Body of pancreas (tissue), 4 donors: ENCODE measurements around the gene SYVN1. TPM values are rescaled to one million over a fixed set of nuclear protein-coding genes. Genes with fewer than 3 reads are reported as not detected.

ENCODE experiments used
- ATAC-seq: fragments of 150-250 bp; one replicate; pipeline ENCODE4 v1.9.1; 2016
- DNase-seq, 4 donors: peaks; one replicate each; pipeline ENCODE4 v3.0.0-alpha.2; 2019
- H3K27ac ChIP-seq, 4 donors: fragments of 200-600 bp; sonication (generic); 1 replicate in 3 of 4; 2 replicates in 1 of 4; pipeline versions ENCODE4 v1.5.1 to v1.6.1; 2016 to 2019; ENCODE audit warnings: mild to moderate bottlenecking in 1 of 4, mixed read lengths in 1 of 4, moderate library complexity in 1 of 4
- H3K27me3 ChIP-seq, 2 donors: fragments of 200-600 bp; sonication (generic); one replicate each; pipeline ENCODE4 v1.6.0; 2016; ENCODE audit warnings: mild to moderate bottlenecking in 1 of 2
- H3K36me3 ChIP-seq, 2 donors: fragments of 200-600 bp; sonication (generic); replicated peaks in 1 of 2; 2 replicates each; pipeline ENCODE4 v1.5.1; 2016; ENCODE audit warnings: low read depth in 2 of 2; ENCODE audit not compliant: insufficient read depth in 1 of 2
- H3K4me1 ChIP-seq: fragments of 200-600 bp; sonication (generic); one replicate; pipeline ENCODE4 v1.6.0; 2016
- H3K4me3 ChIP-seq, 2 donors: fragments of 200-600 bp; sonication (generic); 1 replicate in 1 of 2; 2 replicates in 1 of 2; pipeline ENCODE4 v1.5.1; 2016 to 2019
- H3K9me3 ChIP-seq, 3 donors: fragments of 200-600 bp; sonication (generic); 1 replicate in 2 of 3; 2 replicates in 1 of 3; pipeline ENCODE4 v1.5.1; 2016
- POLR2A ChIP-seq, 3 donors: fragments of 450-650 bp; IDR thresholded peaks; one replicate each; pipeline ENCODE4 v1.6.1; 2016; ENCODE audit warnings: antibody characterized with exemption in 3 of 3, mild to moderate bottlenecking in 2 of 3
- WGBS, 2 donors: methylation state at CpG; one replicate each; pipeline ENCODE4 v1.1.5; 2017; 5-methylcytosine and 5-hydroxymethylcytosine counted together
- intact Hi-C: fragments of 100-400 bp; cut with DNase I; formaldehyde crosslinking; loops from one replicate; pipeline ENCODE4 v1.15.1; 2023
- total RNA-seq, 2 donors: library from RNA; depleted of rRNA; stranded (reverse); fragments of >200 nt; gene quantifications; one replicate each; pipeline ENCODE4 v1.1.0, GENCODE V29; 2016
- TF ChIP-seq, protein P1 (sequence below), 7 experiments: fragments of 450-650 bp in 4 of 7; fragments of 200-600 bp in 3 of 7; sonication (generic) in 3 of 7; IDR thresholded peaks; one replicate each; pipeline ENCODE4 v1.5.1; 2016 to 2019; ENCODE audit warnings: antibody characterized with exemption in 7 of 7

SYVN1 gene
- total RNA-seq, 2 donors from 2014 or later, result 41.0 to 97.2 TPM

DNA sequence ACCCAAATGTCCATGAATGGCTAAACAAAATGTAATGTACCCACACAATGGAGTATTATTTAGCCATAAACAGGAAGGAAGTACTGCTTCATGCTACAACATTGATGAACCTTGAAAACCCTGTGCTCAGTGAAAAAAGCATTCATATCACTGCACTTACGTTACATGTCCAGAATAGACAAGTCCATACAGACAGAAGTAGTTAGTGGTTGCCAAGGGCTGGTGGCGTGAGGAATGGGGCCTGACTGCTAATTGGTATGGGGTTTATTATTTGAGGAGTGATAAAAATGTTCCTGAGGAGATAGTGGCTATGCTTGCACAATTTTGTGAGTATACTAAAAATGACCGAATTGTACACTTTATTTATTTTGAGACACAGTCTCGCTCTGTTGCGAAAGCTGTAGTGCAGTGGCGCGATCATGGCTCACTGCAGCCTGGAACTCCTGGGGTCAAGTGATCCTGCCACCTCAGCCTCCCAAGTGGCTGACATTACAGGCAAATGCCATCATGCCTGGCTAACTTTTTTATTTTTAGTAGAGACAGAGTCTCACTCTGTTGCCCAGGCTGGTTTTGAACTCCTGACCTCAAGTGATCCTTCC, 7.7 kb upstream of the SYVN1 start:
- ATAC-seq (no peak), DNase-seq (no peak)
- no peak for TF ChIP-seq POLR2A (IDR thresholded peaks at IDR 0.05)
- TF ChIP-seq, protein P1, sequence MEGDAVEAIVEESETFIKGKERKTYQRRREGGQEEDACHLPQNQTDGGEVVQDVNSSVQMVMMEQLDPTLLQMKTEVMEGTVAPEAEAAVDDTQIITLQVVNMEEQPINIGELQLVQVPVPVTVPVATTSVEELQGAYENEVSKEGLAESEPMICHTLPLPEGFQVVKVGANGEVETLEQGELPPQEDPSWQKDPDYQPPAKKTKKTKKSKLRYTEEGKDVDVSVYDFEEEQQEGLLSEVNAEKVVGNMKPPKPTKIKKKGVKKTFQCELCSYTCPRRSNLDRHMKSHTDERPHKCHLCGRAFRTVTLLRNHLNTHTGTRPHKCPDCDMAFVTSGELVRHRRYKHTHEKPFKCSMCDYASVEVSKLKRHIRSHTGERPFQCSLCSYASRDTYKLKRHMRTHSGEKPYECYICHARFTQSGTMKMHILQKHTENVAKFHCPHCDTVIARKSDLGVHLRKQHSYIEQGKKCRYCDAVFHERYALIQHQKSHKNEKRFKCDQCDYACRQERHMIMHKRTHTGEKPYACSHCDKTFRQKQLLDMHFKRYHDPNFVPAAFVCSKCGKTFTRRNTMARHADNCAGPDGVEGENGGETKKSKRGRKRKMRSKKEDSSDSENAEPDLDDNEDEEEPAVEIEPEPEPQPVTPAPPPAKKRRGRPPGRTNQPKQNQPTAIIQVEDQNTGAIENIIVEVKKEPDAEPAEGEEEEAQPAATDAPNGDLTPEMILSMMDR (IDR thresholded peaks at IDR 0.05), result no peak
- WGBS, 2 donors, result 74 to 75% methylated on average over 7 of the region's 7 CpGs
- Histone ChIP-seq H3K4me3 (no peak overlapping the region), H3K9me3 (no peaks in the 10 kb centered on the region), H3K27me3 (no peaks in the 10 kb centered on the region), H3K27ac (no peak overlapping the region), H3K36me3 (no peaks in the 10 kb centered on the region), H3K4me1 (peaks cover 19% of the 10 kb centered on the region)
- intact Hi-C loops, result no loop called here

- H3K4me3 ChIP-seq, result no peak overlapping the region
- intact Hi-C loops, result no loop called here
- peak overlapping the region in 3 of 4 donors; percentile 98 to 100 (median 99) for H3K27ac ChIP-seq
- H3K36me3 ChIP-seq, result peaks cover 0 to 8% of the 10 kb centered on the region in 2 donors
- 90 to 93% methylated on average over 15 of the region's 15 CpGs for WGBS, 2 donors
- no peak for ATAC-seq
- peaks cover 38% of the 10 kb centered on the region for H3K4me1 ChIP-seq
- TF ChIP-seq, protein P1 (IDR thresholded peaks at IDR 0.05), result no peak
- no peak for TF ChIP-seq POLR2A (IDR thresholded peaks at IDR 0.05)
- DNase-seq, result no peak
- no peaks in the 10 kb centered on the region for H3K27me3 ChIP-seq
- no peaks in the 10 kb centered on the region for H3K9me3 ChIP-seq
Measured at GRCh38 chr11:65136515-65137096, 2.3 kb upstream of the SYVN1 start.

DNA sequence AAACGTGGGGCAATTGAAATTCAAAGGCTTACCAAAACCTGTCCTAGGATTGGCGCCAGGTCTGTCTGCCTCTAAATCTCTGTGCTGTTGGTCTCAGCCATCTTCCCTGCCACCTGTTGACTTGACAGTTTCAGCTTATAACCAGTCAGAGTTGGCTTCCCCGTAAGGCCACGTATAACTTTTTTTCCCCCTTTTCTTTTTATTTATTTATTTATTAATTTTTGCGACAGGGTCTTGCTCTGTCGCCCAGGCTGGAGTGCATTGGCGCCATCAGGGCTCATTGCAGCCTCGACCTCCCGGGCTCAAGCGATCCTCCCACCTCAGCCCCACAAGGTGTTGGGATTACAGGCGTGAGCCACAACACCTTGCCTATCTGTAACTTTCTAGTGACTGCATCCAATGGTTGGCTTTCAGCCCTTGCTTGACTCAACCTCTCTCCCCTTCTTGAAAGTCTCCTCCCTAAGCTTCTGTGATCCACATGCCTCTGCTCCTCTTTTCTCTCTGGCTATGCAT, 1.4 kb upstream of the SYVN1 start:
- Histone ChIP-seq H3K36me3 (peaks cover 1 to 16% of the 10 kb centered on the region in 2 donors), H3K4me3 (no peak overlapping the region), H3K9me3 (no peaks in the 10 kb centered on the region), H3K27me3 (no peaks in the 10 kb centered on the region), H3K27ac (peak overlapping the region; percentile 98 to 100 (median 99)), H3K4me1 (peaks cover 47% of the 10 kb centered on the region)
- 36 to 39% methylated on average over 11 of the region's 11 CpGs for WGBS, 2 donors
- intact Hi-C loops, result no loop called here
- ATAC-seq (no peak), DNase-seq (peak in 1 of 4 donors; percentile 5)
- no peak for TF ChIP-seq POLR2A (IDR thresholded peaks at IDR 0.05)
- TF ChIP-seq, protein P1 (IDR thresholded peaks at IDR 0.05), result no peak

- peak; percentile 89 for ATAC-seq
- intact Hi-C loops, result loop anchor here (5.0 kb wide), 1 partner anchor 52 kb away; no protein-coding TSS in a partner anchor
- TF ChIP-seq, protein P1 (IDR thresholded peaks at IDR 0.05), result peak in 1 of 7 experiments; percentile 15
- TF ChIP-seq POLR2A (IDR thresholded peaks at IDR 0.05), result peak in 1 of 3 donors; percentile 39
Measured at GRCh38 chr11:65134952-65135632, 773 bp upstream of the SYVN1 start.

More at GRCh38 chr11:65134952-65135632, 773 bp upstream of the SYVN1 start:
- Histone ChIP-seq H3K27ac (peak overlapping the region; percentile 98 to 100 (median 99)), H3K36me3 (peaks cover 7 to 20% of the 10 kb centered on the region in 2 donors), H3K9me3 (no peaks in the 10 kb centered on the region), H3K4me1 (peaks cover 49% of the 10 kb centered on the region), H3K27me3 (no peaks in the 10 kb centered on the region), H3K4me3 (peak overlapping the region; percentile 63 to 83)
- WGBS, 2 donors, result 1% methylated on average over 23 to 24 of the region's 24 CpGs
- DNase-seq, result peak; percentile 98 to 99 (median 99)
